H1 (cell line): ENCODE data around the gene ZBTB25. TPM values are rescaled to one million over a fixed set of nuclear protein-coding genes. Genes with fewer than 3 reads are reported as not detected.

ENCODE experiments used
- CTCF ChIA-PET: fragments of 300-600 bp; sonication (Branson Sonifier 250); formaldehyde crosslinking; loops from one replicate; lab custom pipeline; 2021; ENCODE audit not compliant: partially characterized antibody; lab: Charles Lee
- POLR2A ChIA-PET: fragments of 300-600 bp; sonication (Branson Sonifier 250); formaldehyde crosslinking; loops from one replicate; lab custom pipeline; 2021; ENCODE audit warnings: inconsistent platforms; ENCODE audit not compliant: partially characterized antibody; lab: Charles Lee
- DNase-seq, 2 experiments: peaks; one replicate each; pipeline versions ENCODE4 v3.0.0 to v3.0.0-alpha.2; 2010 to 2022; ENCODE audit warnings: low spot score in 2 of 2, low read depth in 1 of 2, mixed read lengths in 1 of 2
- FAIRE-seq: peaks from 2 replicates; lab custom pipeline; 2011; peaks lifted over from hg19 to GRCh38; lab: Jason Lieb, UNC
- H2AFZ ChIP-seq: 2 replicates; pipeline ENCODE4 v1.8.1; 2012; ENCODE audit warnings: low read length, inconsistent platforms
- H2AK5ac ChIP-seq: 2 replicates; pipeline ENCODE4 v1.6.1; 2013; ENCODE audit warnings: low read depth, low read length
- H2BK120ac ChIP-seq: replicated peaks from 2 replicates; pipeline ENCODE3; 2013; ENCODE audit warnings: low read depth, low read length, inconsistent platforms
- H2BK12ac ChIP-seq: 2 replicates; pipeline ENCODE4 v1.6.1; 2013; ENCODE audit warnings: low read depth, low read length
- H2BK15ac ChIP-seq: 2 replicates; pipeline ENCODE4 v1.6.1; 2013; ENCODE audit warnings: low read length
- H2BK20ac ChIP-seq: 2 replicates; pipeline ENCODE4 v1.6.1; 2013; ENCODE audit warnings: low read length
- H2BK5ac ChIP-seq: 2 replicates; pipeline ENCODE4 v1.6.1; 2013; ENCODE audit warnings: low read depth, low read length
- H3K14ac ChIP-seq: 2 replicates; pipeline ENCODE4 v1.6.1; 2013; ENCODE audit warnings: inconsistent platforms; ENCODE audit not compliant: insufficient read length
- H3K18ac ChIP-seq: 2 replicates; pipeline ENCODE4 v1.6.1; 2013; ENCODE audit warnings: low read length; ENCODE audit errors: extremely low read depth
- H3K23ac ChIP-seq: 2 replicates; pipeline ENCODE4 v1.6.1; 2013; ENCODE audit warnings: inconsistent platforms; ENCODE audit not compliant: insufficient read length
- H3K23me2 ChIP-seq: 2 replicates; pipeline ENCODE4 v1.6.1; 2013; ENCODE audit warnings: low read depth, low read length
- H3K27ac ChIP-seq: 2 replicates; pipeline ENCODE4 v1.6.1; 2011; ENCODE audit warnings: low read depth, low read length, inconsistent platforms
- H3K27me3 ChIP-seq, 4 experiments: replicated peaks in 1 of 4; 1 replicate in 1 of 4; 2 replicates in 3 of 4; pipeline versions ENCODE4 v1.6.1 to v1.8.1; 2011 to 2013; ENCODE audit warnings: low read length in 3 of 4, mild to moderate bottlenecking in 3 of 4, inconsistent platforms in 2 of 4, mixed read lengths in 2 of 4, moderate library complexity in 1 of 4; ENCODE audit not compliant: control insufficient read depth in 3 of 4, insufficient read depth in 3 of 4; ENCODE audit errors: extremely low read depth in 1 of 4
- H3K36me3 ChIP-seq, 4 experiments: 2 replicates each; pipeline versions ENCODE4 v1.6.1 to v1.8.1; 2011 to 2013; ENCODE audit warnings: mild to moderate bottlenecking in 4 of 4, low read length in 3 of 4, moderate library complexity in 2 of 4, control low read depth in 1 of 4, inconsistent platforms in 1 of 4; ENCODE audit not compliant: insufficient read depth in 4 of 4, control insufficient read depth in 2 of 4
- H3K4ac ChIP-seq: replicated peaks from 2 replicates; pipeline ENCODE3; 2013; ENCODE audit warnings: low read length, low read depth, mixed read lengths, inconsistent platforms; ENCODE audit not compliant: insufficient read length
- H3K4me1 ChIP-seq, 4 experiments: replicated peaks in 1 of 4; 1 replicate in 1 of 4; 2 replicates in 3 of 4; pipeline versions ENCODE4 v1.6.1 to v1.8.1; 2011 to 2013; ENCODE audit warnings: low read length in 3 of 4, inconsistent platforms in 2 of 4, mixed read lengths in 1 of 4; ENCODE audit not compliant: insufficient read depth in 4 of 4, control insufficient read depth in 3 of 4
- H3K4me2 ChIP-seq, 2 experiments: 2 replicates each; pipeline versions ENCODE4 v1.6.1 to v1.8.1; 2011 to 2013; ENCODE audit warnings: low read depth in 2 of 2, low read length in 2 of 2, control low read depth in 1 of 2, inconsistent platforms in 1 of 2, mild to moderate bottlenecking in 1 of 2; ENCODE audit not compliant: insufficient read depth in 1 of 2
- H3K4me3 ChIP-seq, 4 experiments: fragments of 200-600, 300-600 bp in 1 of 4; sonication (generic), shearing (Covaris generic), sonication (Bioruptor Twin) in 1 of 4; 2 replicates each; pipeline versions ENCODE4 v1.5.1 to v1.8.1; 2011 to 2016; ENCODE audit warnings: low read length in 4 of 4, low read depth in 3 of 4, control low read depth in 2 of 4, inconsistent platforms in 2 of 4, mild to moderate bottlenecking in 2 of 4, mixed read lengths in 1 of 4, moderate library complexity in 1 of 4; ENCODE audit not compliant: insufficient read depth in 2 of 4; ENCODE audit errors: extremely low read depth in 1 of 4
- H3K56ac ChIP-seq: replicated peaks from 2 replicates; pipeline ENCODE3; 2013; ENCODE audit warnings: low read depth, mild to moderate bottlenecking, mixed read lengths, low read length, inconsistent platforms; ENCODE audit not compliant: insufficient read length
- H3K79me1 ChIP-seq: 2 replicates; pipeline ENCODE4 v1.6.1; 2013; ENCODE audit warnings: low read depth, low read length, control low read depth
- H3K79me2 ChIP-seq, 2 experiments: 2 replicates each; pipeline versions ENCODE4 v1.6.1 to v1.8.1; 2012 to 2013; ENCODE audit warnings: low read length in 2 of 2, mild to moderate bottlenecking in 2 of 2, inconsistent platforms in 1 of 2; ENCODE audit not compliant: insufficient read depth in 2 of 2, control insufficient read depth in 1 of 2
- H3K9ac ChIP-seq, 4 experiments: replicated peaks in 1 of 4; 1 replicate in 1 of 4; 2 replicates in 3 of 4; pipeline versions ENCODE4 v1.6.1 to v1.8.1; 2011 to 2013; ENCODE audit warnings: low read depth in 3 of 4, low read length in 3 of 4, control low read depth in 2 of 4, mild to moderate bottlenecking in 2 of 4, moderate library complexity in 2 of 4, inconsistent platforms in 1 of 4; ENCODE audit errors: extremely low read depth in 1 of 4
- H3K9me3 ChIP-seq, 2 experiments: 2 replicates each; pipeline versions ENCODE4 v1.6.1 to v1.8.1; 2012 to 2013; ENCODE audit warnings: mild to moderate bottlenecking in 2 of 2, moderate library complexity in 2 of 2, control low read depth in 1 of 2, inconsistent platforms in 1 of 2, low read depth in 1 of 2, low read length in 1 of 2, mixed read lengths in 1 of 2; ENCODE audit not compliant: insufficient read depth in 2 of 2
- H4K20me1 ChIP-seq, 2 experiments: replicated peaks in 1 of 2; 2 replicates each; pipeline versions ENCODE3 to v1.8.1; 2011 to 2013; ENCODE audit warnings: inconsistent platforms in 2 of 2, low read length in 2 of 2, mild to moderate bottlenecking in 1 of 2; ENCODE audit not compliant: insufficient read depth in 2 of 2, control insufficient read depth in 1 of 2
- H4K5ac ChIP-seq: 2 replicates; pipeline ENCODE4 v1.6.1; 2013; ENCODE audit warnings: low read length, low read depth, mixed read lengths, inconsistent platforms; ENCODE audit not compliant: insufficient read length
- H4K8ac ChIP-seq: 2 replicates; pipeline ENCODE4 v1.8.0; 2013; ENCODE audit warnings: mild to moderate bottlenecking, moderate library complexity, low read length, inconsistent platforms; ENCODE audit not compliant: insufficient read depth; ENCODE audit errors: extremely low read depth
- H4K91ac ChIP-seq: replicated peaks from 2 replicates; pipeline ENCODE3; 2013; ENCODE audit warnings: low read length, mixed read lengths, inconsistent platforms; ENCODE audit not compliant: insufficient read length
- KDM5A ChIP-seq: fragments of 200-600 bp; IDR thresholded peaks from 2 replicates; pipeline ENCODE4 v1.7.1; 2012; ENCODE audit warnings: mild to moderate bottlenecking, low read length, inconsistent platforms, mixed read lengths
- POLR2AphosphoS5 ChIP-seq: IDR thresholded peaks from 2 replicates; pipeline ENCODE4 v1.6.1; 2011; ENCODE audit warnings: low read depth, low read length
- RAD21 ChIP-seq, 2 experiments: IDR thresholded peaks in 1 of 2; conservative IDR thresholded peaks in 1 of 2; 2 replicates each; pipeline ENCODE4 v1.6.1; 2011; ENCODE audit warnings: low read depth in 2 of 2, low read length in 2 of 2, improper control_type of control experiment in 1 of 2, inconsistent platforms in 1 of 2, mild to moderate bottlenecking in 1 of 2, moderate library complexity in 1 of 2
- TAF1 ChIP-seq: IDR thresholded peaks from 2 replicates; pipeline ENCODE4 v1.6.1; 2011; ENCODE audit warnings: mild to moderate bottlenecking, low read depth, low read length
- WGBS, 2 experiments: shearing (Covaris generic) in 1 of 2; methylation state at CpG; one replicate each; pipeline versions ENCODE4 v1.1.6 to v1.1.7; 2013 to 2015; ENCODE audit warnings: low lambda C conversion rate in 2 of 2, mixed read lengths in 2 of 2, inconsistent platforms in 1 of 2, low coverage in 1 of 2, missing lambda C conversion rate in 1 of 2; ENCODE audit not compliant: insufficient replicate concordance in 2 of 2, insufficient coverage in 1 of 2, insufficient read length in 1 of 2; ENCODE audit errors: extremely low coverage in 1 of 2, missing lambda C conversion rate in 1 of 2; 5-methylcytosine and 5-hydroxymethylcytosine counted together
- polyA plus RNA-seq, 7 experiments: library from polyadenylated mRNA; depleted of rRNA in 3 of 7; stranded (reverse) in 5 of 7; unstranded in 2 of 7; fragments of >200 nt in 5 of 7; fragments of 200-250 nt in 2 of 7; gene quantifications; 1 replicate in 5 of 7; 2 replicates in 1 of 7; 4 replicates in 1 of 7; pipeline versions ENCODE4 v1.2.1 to v1.2.3, GENCODE V29; 2011 to 2013; ENCODE audit warnings: missing spikeins in 2 of 7, mixed read lengths in 2 of 7
- total RNA-seq: library from RNA; stranded (reverse); fragmentation: NEBNext Ultra II Directional; extraction: Animal tissue kit (Norgen Biotek cat#: 25700); gene quantifications from 2 replicates; pipeline ENCODE4 v1.2.1, GENCODE V29; 2021

ZBTB25 gene
- total and polyA plus RNA-seq, 2 of the 8 experiments (the other 6 are each of a cell fraction or from before 2014, with no cell fraction given): 5.4 to 11.4 TPM

DNA sequence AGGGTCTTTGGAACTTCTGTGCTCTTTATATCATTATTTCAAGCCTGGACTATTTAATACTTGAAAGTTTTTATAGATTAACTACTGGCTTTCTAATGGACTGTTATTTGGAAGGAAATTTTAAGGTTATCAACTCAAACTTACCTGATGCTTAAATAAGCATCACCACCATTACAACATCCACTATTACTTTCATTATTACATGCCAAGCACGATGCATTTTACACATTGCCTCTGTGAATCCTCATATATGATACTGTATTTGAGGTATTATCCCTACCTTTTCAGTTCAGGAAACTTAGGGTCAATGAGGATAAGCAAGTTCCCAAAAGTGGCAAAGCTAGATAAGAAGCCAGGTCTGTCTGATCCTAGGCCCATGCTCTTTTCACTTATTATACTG is 13.3 kb upstream of the ZBTB25 start:
- Histone ChIP-seq H4K5ac (no peak overlapping the region), H2BK20ac (no peak overlapping the region), H3K9me3 (no peaks in the 10 kb centered on the region; a peak in 1 of 4 replicates), H2AFZ (no peak overlapping the region), H2AK5ac (no peak overlapping the region), H3K9ac (no peak overlapping the region), H3K4me2 (no peak overlapping the region), H3K27ac (no peak overlapping the region), H3K36me3 (peaks cover 0 to 7% (median 3%) of the 10 kb centered on the region in 4 experiments; a peak in 3 of 8 replicates), H2BK15ac (no peak overlapping the region), H2BK120ac (no peak overlapping the region), H4K8ac (no peak overlapping the region), H3K14ac (no peak overlapping the region), H2BK5ac (no peak overlapping the region), H3K79me2 (peaks cover 3 to 77% of the 10 kb centered on the region in 2 experiments), H3K23ac (no peak overlapping the region), H3K56ac (no peak overlapping the region), H4K20me1 (peaks cover 2 to 3% of the 10 kb centered on the region in 2 experiments), H3K23me2 (no peaks in the 10 kb centered on the region), H3K4me3 (no peak overlapping the region), H2BK12ac (no peak overlapping the region), H3K79me1 (peaks cover 3% of the 10 kb centered on the region), H3K27me3 (no peaks in the 10 kb centered on the region), H3K18ac (no peak overlapping the region), H4K91ac (no peak overlapping the region), H3K4me1 (no peaks in the 10 kb centered on the region), H3K4ac (no peak overlapping the region)
- no peak for FAIRE-seq
- no peak for DNase-seq
- ChIA-PET POLR2A (interaction anchor here (1.4 to 3.1 kb wide), 3 partner anchors 9 to 23 kb away, joined by 4 to 19 read pairs (median 9); partner anchors contain the start of genes HSPA2, ZBTB1 and ZBTB25), CTCF (interaction anchor here (0.6 to 1.4 kb wide), 3 partner anchors 12 to 244 kb away, joined by 3 read pairs; no protein-coding TSS in a partner anchor)
- TF ChIP-seq TAF1 (no peak), RAD21 (IDR thresholded peaks at IDR 0.05 in 1 of 2, conservative IDR thresholded peaks at IDR 0.05 in 1 of 2; ENCODE audit: low read depth in 2 of 2, low read length in 2 of 2) (no peak), POLR2AphosphoS5 (no peak), KDM5A (no peak)
- WGBS, 2 experiments: 100% methylated on average over 1 of the region's 1 CpG; no CpG with 5 or more reads in 1 of the 2 experiments
